HG02970 (cell line): Measurements from ENCODE around the gene ATP7A.
"Not testable (repeated sequence)": the region's sequence is repeated elsewhere in the genome, so short reads cannot be mapped to it uniquely, and the experiment has no call there.

Source experiments
- ATAC-seq: cut with Tn5 transposase; IDR thresholded peaks from one replicate; pipeline ENCODE4 v1.9.1; 2021; ENCODE audit warnings: mild to moderate bottlenecking, moderate library complexity, moderate number of reproducible peaks; ENCODE audit not compliant: unreplicated experiment, low FRiP score

ATP7A gene

DNA sequence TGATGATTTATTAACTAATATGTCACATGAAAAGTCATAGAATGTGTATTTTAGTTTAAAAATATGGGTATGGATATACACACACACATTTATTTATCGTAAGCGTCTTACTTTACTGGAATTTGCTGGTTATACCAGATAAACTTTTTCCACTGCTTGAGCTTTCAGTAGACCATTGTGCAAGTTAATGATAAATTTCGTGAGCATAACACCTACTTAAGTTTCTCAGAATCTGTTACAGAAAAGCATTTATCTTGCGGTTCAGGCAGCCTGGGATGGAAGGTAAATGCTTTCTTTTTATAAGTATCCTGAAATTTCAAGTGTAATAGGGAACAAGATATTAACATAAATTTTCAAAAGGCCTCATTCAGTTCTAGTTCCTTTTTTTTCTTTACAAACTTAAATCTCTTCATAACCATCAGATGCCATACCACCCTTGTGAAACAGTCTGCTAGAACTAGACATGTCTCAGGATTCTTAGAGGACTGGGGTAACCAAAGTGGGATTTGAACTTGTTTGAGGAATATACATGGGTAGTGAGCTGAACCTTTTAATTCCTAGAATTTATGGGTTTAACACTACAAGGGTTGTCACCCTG is 27.7 kb downstream of the ATP7A start:
- no peak for ATAC-seq

DNA sequence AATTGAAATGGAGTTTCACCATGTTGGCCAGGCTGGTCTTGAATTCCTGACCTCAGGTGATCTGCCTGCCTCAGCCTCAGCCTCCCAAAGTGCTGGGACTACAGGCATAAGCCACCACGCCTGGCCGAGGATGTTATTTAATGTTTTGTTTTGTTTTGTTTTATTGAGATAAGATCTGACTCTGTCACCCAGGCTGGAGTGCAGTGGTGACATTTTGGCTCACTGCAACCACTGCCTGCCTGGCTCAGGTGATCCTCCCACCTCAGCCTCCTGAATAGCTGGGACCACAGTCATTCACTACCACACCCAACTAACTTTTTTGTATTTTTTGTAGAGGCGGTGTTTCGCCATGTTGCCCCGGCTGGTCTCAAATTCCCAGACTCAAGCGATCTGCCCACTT is 34.5 kb downstream of the ATP7A start:
- not testable (repeated sequence) for ATAC-seq

- ATAC-seq, result no peak
These were observed 35.5 kb downstream of the ATP7A start for GRCh38 chrX:77945910-77946545.

GRCh38 chrX:77946571-77946970 is 36.1 kb downstream of the ATP7A start:
- ATAC-seq, result no peak

GRCh38 chrX:77949840-77950239 is 39.3 kb downstream of the ATP7A start:
- no peak for ATAC-seq

GRCh38 chrX:77952173-77952572 is 41.7 kb downstream of the ATP7A start:
- no peak for ATAC-seq

- no peak for ATAC-seq
These were observed 42.8 kb downstream of the ATP7A start for GRCh38 chrX:77953302-77953701.

DNA sequence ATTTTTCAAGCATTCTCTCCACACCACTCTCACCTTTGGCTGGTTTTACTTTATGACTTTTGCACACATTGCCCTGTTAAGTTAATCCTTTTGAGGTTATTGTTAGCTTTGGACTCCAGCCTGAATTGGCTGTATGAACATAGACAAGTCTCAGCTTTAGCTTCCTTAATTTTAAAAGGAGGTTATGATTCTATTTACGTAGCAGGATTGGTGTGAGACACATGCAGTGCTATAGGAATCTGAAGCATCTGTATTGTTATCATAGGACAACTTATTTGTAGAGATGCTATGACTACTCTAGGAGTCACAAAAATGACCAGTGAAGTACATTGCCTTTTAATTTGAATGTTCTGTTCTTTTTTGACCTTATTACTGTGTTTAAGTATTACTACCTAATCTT is 43.2 kb downstream of the ATP7A start:
- no peak for ATAC-seq

GRCh38 chrX:77960567-77960966 is 50.1 kb downstream of the ATP7A start:
- ATAC-seq, result no peak

- ATAC-seq, result no peak
These were observed 50.6 kb downstream of the ATP7A start for GRCh38 chrX:77961063-77961462.

DNA sequence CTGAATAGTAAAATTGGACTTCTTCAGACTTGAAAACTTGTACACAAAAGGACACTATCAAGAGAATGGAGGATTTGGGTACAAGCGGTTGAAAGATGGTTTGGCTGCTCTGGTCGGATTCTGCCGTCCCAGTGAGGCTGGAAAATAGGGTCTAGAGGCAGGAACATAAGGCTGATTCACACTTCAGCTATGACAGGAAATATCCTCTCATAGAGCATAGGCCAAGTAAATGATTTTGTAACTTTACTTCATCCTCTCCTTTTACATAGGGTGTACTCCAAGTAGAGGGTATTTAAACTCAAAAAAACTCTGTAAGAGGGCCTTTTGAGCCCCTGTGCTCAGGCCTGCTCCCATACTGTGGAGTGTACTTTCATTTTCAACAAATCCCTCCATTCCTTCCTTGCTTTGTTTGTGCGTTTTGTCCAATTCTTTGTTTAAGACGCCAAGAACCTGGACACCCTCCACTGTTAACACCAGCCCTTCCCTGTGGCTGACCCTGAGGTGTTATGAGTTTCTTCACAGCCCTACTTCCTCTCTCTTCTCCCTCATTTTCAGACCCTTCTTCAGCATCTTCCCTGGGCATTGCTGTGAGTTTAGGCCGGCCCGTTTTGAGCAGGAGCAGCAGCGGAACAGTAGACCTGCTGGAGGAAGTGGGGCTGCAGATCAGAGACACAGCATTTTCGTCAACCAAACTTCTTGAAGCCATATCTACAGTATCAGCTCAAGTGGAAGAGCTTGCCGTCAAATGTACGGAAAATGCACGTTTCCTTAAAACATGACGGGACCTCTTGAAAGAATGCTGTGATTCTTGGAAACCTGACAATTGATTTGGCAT is 51.8 kb downstream of the ATP7A start:
- no peak for ATAC-seq

DNA sequence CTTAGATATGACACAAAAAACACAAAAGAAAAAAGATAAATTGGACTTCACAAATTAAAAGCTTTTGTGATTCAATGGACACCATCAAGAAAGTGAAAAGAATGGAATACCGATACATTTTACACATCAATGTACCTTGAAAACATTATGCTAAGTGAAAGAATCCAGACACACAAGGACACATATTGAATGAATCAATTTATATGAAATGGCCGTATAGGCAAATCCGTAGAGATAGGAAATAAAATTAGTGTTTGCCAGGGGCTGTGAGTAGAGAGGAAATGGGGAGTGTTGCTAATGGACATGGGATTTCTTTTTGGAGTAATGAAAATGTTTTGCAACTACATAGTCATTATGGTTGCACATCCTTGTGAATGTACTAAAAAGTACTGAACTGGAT is 55.9 kb downstream of the ATP7A start:
- ATAC-seq, result no peak

DNA sequence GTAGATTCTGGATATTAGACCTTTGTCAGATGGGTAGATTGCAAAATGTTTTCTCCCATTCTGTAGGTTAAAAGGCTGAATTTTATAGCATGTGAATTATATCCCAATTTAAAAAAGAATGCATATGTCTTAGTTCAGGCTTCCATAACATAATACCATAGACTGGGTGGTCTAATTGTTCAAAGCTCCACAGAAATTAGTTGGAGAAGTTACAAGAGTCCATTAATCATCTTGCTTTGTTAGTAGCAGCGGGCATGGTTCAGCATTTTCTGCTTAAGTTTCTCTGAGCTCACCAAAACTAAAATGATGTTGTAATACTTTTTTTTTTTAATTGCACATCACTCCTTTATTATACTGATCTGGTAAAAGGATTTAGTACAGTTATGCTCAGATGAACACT is 57.1 kb downstream of the ATP7A start:
- no peak for ATAC-seq

GRCh38 chrX:77969538-77969937 is 59.0 kb downstream of the ATP7A start, which contains the start of gene PGAM4:
PGAM4 (minus strand) TSS chrX:77969638; CDS start chrX:77969638, 0 bp downstream.
- ATAC-seq, result no peak

DNA sequence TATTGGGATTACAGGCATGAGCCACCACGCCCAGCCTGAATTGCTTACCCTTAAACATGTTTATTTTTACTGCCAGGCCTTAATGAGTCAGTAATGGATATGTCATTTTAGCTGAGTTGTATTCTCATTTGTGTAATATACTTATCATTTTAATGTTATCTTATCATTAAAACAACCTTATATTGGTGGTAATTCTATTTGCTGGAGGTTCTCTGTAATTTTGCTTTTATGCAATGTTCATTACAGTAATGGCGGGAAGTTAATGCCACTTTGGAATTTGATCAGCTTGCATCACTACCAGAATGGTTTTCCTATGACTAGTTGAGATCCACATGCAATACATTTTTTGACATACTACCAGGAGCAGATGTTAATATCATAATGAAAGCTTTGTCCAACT is 65.3 kb downstream of the ATP7A start:
- ATAC-seq, result no peak

GRCh38 chrX:77977095-77977494 is 66.6 kb downstream of the ATP7A start:
- ATAC-seq, result no peak

GRCh38 chrX:77977518-77977917 is 67.0 kb downstream of the ATP7A start:
- no peak for ATAC-seq

DNA sequence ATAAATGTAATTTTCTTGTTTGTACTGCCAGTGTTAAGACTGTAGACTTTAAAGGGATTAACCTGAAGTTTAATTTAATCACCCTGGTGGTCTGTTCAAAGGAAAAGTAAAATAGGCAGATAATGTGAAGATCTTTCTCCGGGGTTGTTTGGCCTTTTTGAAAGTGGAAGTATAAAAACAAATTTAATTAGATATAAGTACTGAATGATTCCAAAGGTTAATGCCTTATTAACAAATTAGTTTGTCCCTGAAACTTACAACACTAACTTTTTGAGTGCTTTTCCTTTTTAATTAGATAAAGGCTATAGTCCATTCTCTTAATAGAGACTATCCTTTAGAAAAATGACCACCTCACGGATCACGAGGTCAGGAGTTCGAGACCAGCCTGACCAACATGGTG is 69.4 kb downstream of the ATP7A start:
- ATAC-seq, result no peak

GRCh38 chrX:78011846-78012245 is 101.4 kb downstream of the ATP7A start:
- no peak for ATAC-seq

DNA sequence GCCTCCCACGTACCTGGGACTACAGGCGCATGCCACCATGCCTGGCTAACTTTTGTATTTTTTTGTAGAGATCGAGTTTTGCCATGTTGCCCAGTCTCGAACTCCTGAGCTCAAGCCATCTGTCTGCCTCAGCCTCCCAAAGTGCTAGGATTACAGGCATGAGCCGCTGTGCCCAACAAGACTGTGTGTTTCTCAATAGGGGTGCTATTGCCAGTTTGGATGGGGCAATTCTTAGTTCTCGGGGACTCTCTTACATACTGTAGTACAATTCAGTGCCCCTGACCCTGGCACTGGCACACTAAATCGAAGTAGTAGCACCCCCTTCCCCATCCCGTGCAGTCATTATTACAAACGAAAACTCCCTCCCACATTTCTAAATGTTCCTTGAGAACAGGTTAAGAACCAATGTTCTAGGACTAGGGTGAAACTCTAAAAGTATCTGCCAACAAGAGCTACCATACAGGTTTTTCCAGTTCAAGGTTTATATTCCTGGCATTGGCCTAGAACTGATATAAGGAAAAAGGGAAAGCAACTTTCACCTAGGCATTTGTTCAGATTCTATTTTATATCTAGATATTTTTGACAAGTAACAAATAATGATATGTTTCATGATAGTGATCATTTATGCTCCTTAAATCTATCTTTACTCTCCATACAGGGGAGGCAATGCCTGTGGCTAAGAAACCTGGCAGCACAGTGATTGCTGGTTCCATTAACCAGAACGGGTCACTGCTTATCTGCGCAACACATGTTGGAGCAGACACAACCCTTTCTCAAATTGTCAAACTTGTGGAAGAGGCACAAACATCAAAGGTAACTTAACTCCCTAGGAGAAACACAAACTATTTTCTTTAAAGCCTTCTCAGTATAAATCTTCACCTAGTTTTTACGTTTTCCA is 109.3 kb downstream of the ATP7A start:
- no peak for ATAC-seq
